ENCODE data around the gene ASAP2.

ASAP2 gene

GRCh38 chr2:9337901-9338300 lies 131.3 kb downstream of the ASAP2 start:
- peaks cover 18% of the 10 kb centered on the region for H3K36me3 ChIP-seq
- no peak overlapping the region for H3K4me3 ChIP-seq (ENCODE audit: low read depth, low read length)
- DNase-seq = no peak
- H3K27me3 ChIP-seq (ENCODE audit: insufficient read depth, low read depth, severe bottlenecking) = no peaks in the 10 kb centered on the region
- no peaks in the 10 kb centered on the region for H3K9me3 ChIP-seq (ENCODE audit: severe bottlenecking)
- H3K27ac ChIP-seq = no peak overlapping the region
- TF ChIP-seq, protein P1, sequence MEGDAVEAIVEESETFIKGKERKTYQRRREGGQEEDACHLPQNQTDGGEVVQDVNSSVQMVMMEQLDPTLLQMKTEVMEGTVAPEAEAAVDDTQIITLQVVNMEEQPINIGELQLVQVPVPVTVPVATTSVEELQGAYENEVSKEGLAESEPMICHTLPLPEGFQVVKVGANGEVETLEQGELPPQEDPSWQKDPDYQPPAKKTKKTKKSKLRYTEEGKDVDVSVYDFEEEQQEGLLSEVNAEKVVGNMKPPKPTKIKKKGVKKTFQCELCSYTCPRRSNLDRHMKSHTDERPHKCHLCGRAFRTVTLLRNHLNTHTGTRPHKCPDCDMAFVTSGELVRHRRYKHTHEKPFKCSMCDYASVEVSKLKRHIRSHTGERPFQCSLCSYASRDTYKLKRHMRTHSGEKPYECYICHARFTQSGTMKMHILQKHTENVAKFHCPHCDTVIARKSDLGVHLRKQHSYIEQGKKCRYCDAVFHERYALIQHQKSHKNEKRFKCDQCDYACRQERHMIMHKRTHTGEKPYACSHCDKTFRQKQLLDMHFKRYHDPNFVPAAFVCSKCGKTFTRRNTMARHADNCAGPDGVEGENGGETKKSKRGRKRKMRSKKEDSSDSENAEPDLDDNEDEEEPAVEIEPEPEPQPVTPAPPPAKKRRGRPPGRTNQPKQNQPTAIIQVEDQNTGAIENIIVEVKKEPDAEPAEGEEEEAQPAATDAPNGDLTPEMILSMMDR (IDR thresholded peaks at IDR 0.05; ENCODE audit: low read depth, low read length) = no peak

DNA sequence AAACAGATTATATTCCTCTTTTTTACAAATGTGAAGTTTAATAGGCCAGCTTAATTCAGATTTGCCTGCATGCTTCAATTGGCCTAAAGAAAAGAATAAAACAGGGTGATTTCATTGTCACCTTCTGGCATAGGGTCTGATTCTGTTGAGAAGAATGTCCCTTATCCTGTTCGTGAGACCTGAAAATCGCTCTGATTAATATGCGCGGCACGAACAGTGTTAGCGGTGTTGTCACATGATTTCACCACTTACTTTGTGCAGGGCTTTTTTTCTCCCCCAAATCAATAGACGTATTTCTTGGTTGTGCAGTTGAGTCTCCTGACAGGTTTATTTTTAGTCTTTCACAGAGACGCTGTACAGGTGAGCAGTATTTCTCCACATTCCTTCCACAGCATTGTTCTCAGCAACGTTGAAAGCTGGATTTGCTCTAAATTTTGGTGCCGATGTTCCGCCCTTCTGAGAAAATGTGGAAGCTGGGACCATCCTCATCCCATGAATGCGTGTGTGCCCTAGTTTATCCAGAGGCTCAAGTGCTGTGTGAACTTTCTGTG lies 134.8 kb downstream of the ASAP2 start:
- no peaks in the 10 kb centered on the region for H3K27me3 ChIP-seq (ENCODE audit: insufficient read depth, low read depth, severe bottlenecking)
- peaks cover 18% of the 10 kb centered on the region for H3K36me3 ChIP-seq

GRCh38 chr2:9342659-9343058 lies 136.0 kb downstream of the ASAP2 start:
- no peak for DNase-seq
- H3K9me3 ChIP-seq (ENCODE audit: severe bottlenecking) = no peaks in the 10 kb centered on the region
- H3K27me3 ChIP-seq (ENCODE audit: insufficient read depth, low read depth, severe bottlenecking) = no peaks in the 10 kb centered on the region
- peaks cover 18% of the 10 kb centered on the region for H3K36me3 ChIP-seq
- TF ChIP-seq, protein P1 (IDR thresholded peaks at IDR 0.05; ENCODE audit: low read depth, low read length) = no peak
- H3K27ac ChIP-seq = no peak overlapping the region
- no peak overlapping the region for H3K4me3 ChIP-seq (ENCODE audit: low read depth, low read length)

More for the DNA sequence above, 134.8 kb downstream of the ASAP2 start:
- TF ChIP-seq, protein P1 (IDR thresholded peaks at IDR 0.05; ENCODE audit: low read depth, low read length) = no peak
- Histone ChIP-seq H3K4me3 (ENCODE audit: low read depth, low read length) (no peak overlapping the region), H3K27ac (no peak overlapping the region), H3K9me3 (ENCODE audit: severe bottlenecking) (no peaks in the 10 kb centered on the region)
- no peak for DNase-seq

- no peaks in the 10 kb centered on the region for H3K9me3 ChIP-seq (ENCODE audit: severe bottlenecking)
- TF ChIP-seq, protein P1 (IDR thresholded peaks at IDR 0.05; ENCODE audit: low read depth, low read length) = no peak
- H3K27me3 ChIP-seq (ENCODE audit: insufficient read depth, low read depth, severe bottlenecking) = no peaks in the 10 kb centered on the region
- H3K27ac ChIP-seq = no peak overlapping the region
- H3K36me3 ChIP-seq = peaks cover 18% of the 10 kb centered on the region
- no peak for DNase-seq
- H3K4me3 ChIP-seq (ENCODE audit: low read depth, low read length) = no peak overlapping the region
These were observed 136.9 kb downstream of the ASAP2 start for GRCh38 chr2:9343524-9343923.

GRCh38 chr2:9344434-9344833 lies 137.8 kb downstream of the ASAP2 start:
- Histone ChIP-seq H3K9me3 (ENCODE audit: severe bottlenecking) (no peaks in the 10 kb centered on the region), H3K36me3 (peaks cover 18% of the 10 kb centered on the region), H3K27ac (no peak overlapping the region), H3K4me3 (ENCODE audit: low read depth, low read length) (no peak overlapping the region), H3K27me3 (ENCODE audit: insufficient read depth, low read depth, severe bottlenecking) (no peaks in the 10 kb centered on the region)
- DNase-seq = no peak
- TF ChIP-seq, protein P1 (IDR thresholded peaks at IDR 0.05; ENCODE audit: low read depth, low read length) = no peak

DNA sequence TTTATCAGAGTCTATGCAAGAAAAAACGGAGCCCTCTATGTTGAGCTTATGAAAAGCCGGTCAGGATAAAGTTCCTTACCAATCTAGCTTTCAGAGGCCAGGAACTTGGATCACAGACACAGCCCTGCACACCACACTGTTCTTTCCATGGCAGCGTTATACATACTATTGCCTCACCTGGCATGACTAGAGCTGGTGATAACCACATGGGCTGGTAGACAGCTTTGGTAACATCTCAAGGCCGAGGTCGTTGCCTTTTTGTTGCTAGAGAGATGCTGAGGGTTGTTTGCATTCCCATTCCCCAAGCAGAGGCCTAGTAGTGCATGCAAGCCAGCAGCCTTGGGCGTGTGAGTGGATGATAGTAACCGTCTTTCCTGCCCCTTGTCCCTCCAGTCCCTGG lies 138.7 kb downstream of the ASAP2 start:
- peaks cover 18% of the 10 kb centered on the region for H3K36me3 ChIP-seq

More for the DNA sequence above, 138.7 kb downstream of the ASAP2 start:
- TF ChIP-seq, protein P1 (IDR thresholded peaks at IDR 0.05; ENCODE audit: low read depth, low read length) = no peak
- Histone ChIP-seq H3K27ac (no peak overlapping the region), H3K4me3 (ENCODE audit: low read depth, low read length) (no peak overlapping the region), H3K9me3 (ENCODE audit: severe bottlenecking) (no peaks in the 10 kb centered on the region), H3K27me3 (ENCODE audit: insufficient read depth, low read depth, severe bottlenecking) (no peaks in the 10 kb centered on the region)
- no peak for DNase-seq
